ENCODE data around the gene PEX14.
A peak's percentile ranks its signal among the peaks of the same experiment; 100 is the strongest.

Gene PEX14

GRCh38 chr1:10637400-10637799, 162.7 kb downstream of the PEX14 start:
- Histone ChIP-seq H3K36me3 (ENCODE audit: insufficient read depth, insufficient read length, low read length) (no peaks in the 10 kb centered on the region), H3K4me3 (ENCODE audit: insufficient read length, low read depth) (no peak overlapping the region), H3K27me3 (ENCODE audit: insufficient read depth, insufficient read length) (peaks cover 20% of the 10 kb centered on the region), H3K9me3 (ENCODE audit: insufficient read depth, low read length) (no peaks in the 10 kb centered on the region), H3K4me1 (ENCODE audit: insufficient read depth, insufficient read length) (peaks cover 22% of the 10 kb centered on the region), H3K9ac (ENCODE audit: insufficient read length, low read depth) (no peak overlapping the region)
- no peak for TF ChIP-seq YY1 (IDR thresholded peaks at IDR 0.05; ENCODE audit: insufficient read depth, insufficient read length)
- no peak for TF ChIP-seq SUZ12 (IDR thresholded peaks at IDR 0.05; ENCODE audit: extremely low read depth, insufficient read depth, insufficient read length)
- no peak for TF ChIP-seq ZNF274 (IDR thresholded peaks at IDR 0.05; ENCODE audit: low read depth, low read length)
- DNase-seq (ENCODE audit: low read depth, low spot score), result no peak

GRCh38 chr1:10637834-10638558, 163.2 kb downstream of the PEX14 start:
- no peak for TF ChIP-seq ZNF274 (IDR thresholded peaks at IDR 0.05; ENCODE audit: low read depth, low read length)
- TF ChIP-seq YY1 (IDR thresholded peaks at IDR 0.05; ENCODE audit: insufficient read depth, insufficient read length), result no peak
- TF ChIP-seq SUZ12 (IDR thresholded peaks at IDR 0.05; ENCODE audit: extremely low read depth, insufficient read depth, insufficient read length), result no peak
- H3K4me3 ChIP-seq (ENCODE audit: insufficient read length, low read depth), result peak overlapping the region; percentile 36
- H3K9ac ChIP-seq (ENCODE audit: insufficient read length, low read depth), result peak overlapping the region; percentile 67
- no peaks in the 10 kb centered on the region for H3K36me3 ChIP-seq (ENCODE audit: insufficient read depth, insufficient read length, low read length)
- H3K9me3 ChIP-seq (ENCODE audit: insufficient read depth, low read length), result no peaks in the 10 kb centered on the region
- H3K27me3 ChIP-seq (ENCODE audit: insufficient read depth, insufficient read length), result peaks cover 20% of the 10 kb centered on the region
- DNase-seq (ENCODE audit: low read depth, low spot score), result no peak
- peaks cover 18% of the 10 kb centered on the region for H3K4me1 ChIP-seq (ENCODE audit: insufficient read depth, insufficient read length)

- Histone ChIP-seq H3K9me3 (ENCODE audit: insufficient read depth, low read length) (no peaks in the 10 kb centered on the region), H3K4me1 (ENCODE audit: insufficient read depth, insufficient read length) (peaks cover 15% of the 10 kb centered on the region), H3K9ac (ENCODE audit: insufficient read length, low read depth) (peak overlapping the region; percentile 67), H3K4me3 (ENCODE audit: insufficient read length, low read depth) (peak overlapping the region; percentile 36), H3K27me3 (ENCODE audit: insufficient read depth, insufficient read length) (peaks cover 20% of the 10 kb centered on the region), H3K36me3 (ENCODE audit: insufficient read depth, insufficient read length, low read length) (no peaks in the 10 kb centered on the region)
- no peak for DNase-seq (ENCODE audit: low read depth, low spot score)
- no peak for TF ChIP-seq ZNF274 (IDR thresholded peaks at IDR 0.05; ENCODE audit: low read depth, low read length)
- no peak for TF ChIP-seq YY1 (IDR thresholded peaks at IDR 0.05; ENCODE audit: insufficient read depth, insufficient read length)
- no peak for TF ChIP-seq SUZ12 (IDR thresholded peaks at IDR 0.05; ENCODE audit: extremely low read depth, insufficient read depth, insufficient read length)
These were observed 163.8 kb downstream of the PEX14 start for GRCh38 chr1:10638559-10639005.

GRCh38 chr1:10639011-10639774, 164.4 kb downstream of the PEX14 start:
- H3K27me3 ChIP-seq (ENCODE audit: insufficient read depth, insufficient read length), result peaks cover 20% of the 10 kb centered on the region
- H3K9me3 ChIP-seq (ENCODE audit: insufficient read depth, low read length), result no peaks in the 10 kb centered on the region
- peak overlapping the region; percentile 67 for H3K9ac ChIP-seq (ENCODE audit: insufficient read length, low read depth)
- no peaks in the 10 kb centered on the region for H3K36me3 ChIP-seq (ENCODE audit: insufficient read depth, insufficient read length, low read length)
- H3K4me1 ChIP-seq (ENCODE audit: insufficient read depth, insufficient read length), result peaks cover 15% of the 10 kb centered on the region
- TF ChIP-seq YY1 (IDR thresholded peaks at IDR 0.05; ENCODE audit: insufficient read depth, insufficient read length), result no peak
- TF ChIP-seq ZNF274 (IDR thresholded peaks at IDR 0.05; ENCODE audit: low read depth, low read length), result no peak
- TF ChIP-seq SUZ12 (IDR thresholded peaks at IDR 0.05; ENCODE audit: extremely low read depth, insufficient read depth, insufficient read length), result no peak
- no peak for DNase-seq (ENCODE audit: low read depth, low spot score)
- H3K4me3 ChIP-seq (ENCODE audit: insufficient read length, low read depth), result peak overlapping the region; percentile 36

- H3K36me3 ChIP-seq (ENCODE audit: insufficient read depth, insufficient read length, low read length), result no peaks in the 10 kb centered on the region
- TF ChIP-seq YY1 (IDR thresholded peaks at IDR 0.05; ENCODE audit: insufficient read depth, insufficient read length) (no peak), ZNF274 (IDR thresholded peaks at IDR 0.05; ENCODE audit: low read depth, low read length) (no peak), SUZ12 (IDR thresholded peaks at IDR 0.05; ENCODE audit: extremely low read depth, insufficient read depth, insufficient read length) (no peak)
- peak overlapping the region; percentile 32 for H3K9ac ChIP-seq (ENCODE audit: insufficient read length, low read depth)
- DNase-seq (ENCODE audit: low read depth, low spot score), result no peak
- H3K9me3 ChIP-seq (ENCODE audit: insufficient read depth, low read length), result no peaks in the 10 kb centered on the region
- peaks cover 20% of the 10 kb centered on the region for H3K27me3 ChIP-seq (ENCODE audit: insufficient read depth, insufficient read length)
- peak overlapping the region; percentile 4 for H3K4me3 ChIP-seq (ENCODE audit: insufficient read length, low read depth)
- H3K4me1 ChIP-seq (ENCODE audit: insufficient read depth, insufficient read length), result peaks cover 12% of the 10 kb centered on the region
These were observed 165.2 kb downstream of the PEX14 start for GRCh38 chr1:10639775-10640578.

- TF ChIP-seq SUZ12 (IDR thresholded peaks at IDR 0.05; ENCODE audit: extremely low read depth, insufficient read depth, insufficient read length) (no peak), YY1 (IDR thresholded peaks at IDR 0.05; ENCODE audit: insufficient read depth, insufficient read length) (no peak), ZNF274 (IDR thresholded peaks at IDR 0.05; ENCODE audit: low read depth, low read length) (no peak)
- H3K9me3 ChIP-seq (ENCODE audit: insufficient read depth, low read length), result no peaks in the 10 kb centered on the region
- H3K27me3 ChIP-seq (ENCODE audit: insufficient read depth, insufficient read length), result peaks cover 20% of the 10 kb centered on the region
- no peak for DNase-seq (ENCODE audit: low read depth, low spot score)
- no peak overlapping the region for H3K4me3 ChIP-seq (ENCODE audit: insufficient read length, low read depth)
- peak overlapping the region; percentile 32 for H3K9ac ChIP-seq (ENCODE audit: insufficient read length, low read depth)
- no peaks in the 10 kb centered on the region for H3K36me3 ChIP-seq (ENCODE audit: insufficient read depth, insufficient read length, low read length)
- H3K4me1 ChIP-seq (ENCODE audit: insufficient read depth, insufficient read length), result peaks cover 12% of the 10 kb centered on the region
These were observed 166.2 kb downstream of the PEX14 start for GRCh38 chr1:10640843-10641553.

Measured in NT2/D1 (cell line).